ELF-1 (cell line): Measurements from ENCODE around the gene RANBP2.
A peak's percentile ranks its signal among the peaks of the same experiment; 100 is the strongest.
"Not testable (repeated sequence)": the region's sequence is repeated elsewhere in the genome, so short reads cannot be mapped to it uniquely, and the experiment has no call there.

ENCODE experiments used
- DNase-seq: peaks from one replicate; pipeline ENCODE4 v3.0.0-alpha.2; 2016; ENCODE audit warnings: low read depth, low spot score

The RANBP2 gene

DNA sequence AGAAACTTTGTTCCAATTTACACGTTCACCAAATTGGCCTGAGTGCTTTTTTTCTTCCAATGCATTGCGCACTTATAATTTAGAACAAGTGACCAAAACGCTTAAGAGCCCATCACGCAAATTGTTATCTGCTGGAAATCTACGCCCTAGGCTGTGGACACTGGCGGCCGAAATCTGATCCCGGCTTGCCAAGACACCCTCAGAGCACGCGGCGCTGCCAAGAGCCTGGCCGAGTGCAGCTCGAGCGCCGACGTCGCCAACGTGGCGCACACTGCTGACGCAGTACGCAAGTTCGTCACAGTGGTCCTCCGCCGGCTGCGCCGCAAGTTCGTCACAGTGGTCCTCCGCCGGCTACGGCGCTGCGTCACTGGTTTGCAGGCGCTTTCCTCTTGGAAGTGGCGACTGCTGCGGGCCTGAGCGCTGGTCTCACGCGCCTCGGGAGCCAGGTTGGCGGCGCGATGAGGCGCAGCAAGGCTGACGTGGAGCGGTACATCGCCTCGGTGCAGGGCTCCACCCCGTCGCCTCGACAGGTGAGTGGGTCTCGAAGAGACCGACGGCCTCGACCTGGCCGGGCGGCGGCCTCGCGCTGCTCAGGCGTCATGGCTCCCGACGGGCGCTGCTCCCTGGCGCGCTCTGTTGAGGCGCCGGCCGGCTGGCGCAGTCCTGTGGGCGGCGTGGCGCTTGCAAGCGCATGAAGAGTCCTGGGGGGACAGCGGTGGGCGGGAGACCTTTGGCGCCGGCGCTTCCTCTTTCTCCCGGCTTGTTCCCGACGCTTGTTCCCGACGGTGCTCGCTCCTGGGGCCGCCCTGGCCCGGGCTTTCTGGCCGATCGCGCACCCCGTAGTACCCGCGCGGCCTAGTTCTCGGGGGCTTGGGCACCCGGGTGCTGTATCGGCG is at the start of gene RANBP2:
RANBP2 (plus strand) TSS at position 334 of the 896 bp plus-strand sequence; CDS start at position 459, 125 bp downstream.
- DNase-seq = peak; percentile 98

DNA sequence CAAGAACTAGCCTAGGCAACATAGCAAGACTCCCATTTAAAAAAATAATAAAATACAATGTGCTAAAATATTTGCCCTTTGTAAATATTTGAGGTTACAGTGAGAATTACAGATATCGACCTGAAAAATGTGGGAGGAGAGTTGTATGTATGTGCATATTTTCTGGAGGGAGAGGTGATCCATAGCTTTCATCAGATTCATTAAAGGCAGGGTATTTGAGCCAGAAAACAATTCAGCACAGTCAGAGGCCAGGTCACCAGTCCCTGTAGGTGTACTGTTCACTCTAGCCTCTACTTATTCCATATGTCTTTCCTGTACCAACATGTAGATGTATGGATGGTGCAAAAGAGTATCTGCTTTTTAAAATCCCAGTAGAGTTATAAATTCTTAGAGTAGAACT is 49.0 kb upstream of the RANBP2 start:
- not testable (repeated sequence) for DNase-seq

DNA sequence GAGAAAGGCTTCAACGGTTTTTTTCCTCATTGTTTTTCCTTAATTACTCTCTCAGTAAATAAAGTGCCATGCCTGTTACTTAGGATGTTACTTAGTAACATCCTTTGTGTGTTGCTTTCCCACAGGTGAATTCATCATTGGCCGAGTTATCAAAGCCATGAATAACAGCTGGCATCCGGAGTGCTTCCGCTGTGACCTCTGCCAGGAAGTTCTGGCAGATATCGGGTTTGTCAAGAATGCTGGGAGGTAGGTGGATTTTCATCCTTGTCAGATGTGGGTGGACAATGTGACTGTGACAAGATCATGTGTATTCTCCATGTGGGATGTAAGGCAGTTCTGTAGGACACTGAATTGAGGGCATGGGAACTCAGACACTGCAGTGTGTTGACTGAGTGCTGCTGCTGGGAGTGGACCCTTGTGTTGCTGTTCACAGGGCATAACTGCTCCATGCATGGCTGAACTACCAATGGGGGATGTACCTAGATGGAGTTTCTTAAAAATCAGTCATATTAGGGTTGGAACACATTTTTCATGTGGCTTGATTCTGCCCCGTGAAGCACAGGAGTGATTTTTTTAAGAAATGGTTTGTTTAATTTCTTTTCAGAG is 47.0 kb upstream of the RANBP2 start:
- not testable (repeated sequence) for DNase-seq

DNA sequence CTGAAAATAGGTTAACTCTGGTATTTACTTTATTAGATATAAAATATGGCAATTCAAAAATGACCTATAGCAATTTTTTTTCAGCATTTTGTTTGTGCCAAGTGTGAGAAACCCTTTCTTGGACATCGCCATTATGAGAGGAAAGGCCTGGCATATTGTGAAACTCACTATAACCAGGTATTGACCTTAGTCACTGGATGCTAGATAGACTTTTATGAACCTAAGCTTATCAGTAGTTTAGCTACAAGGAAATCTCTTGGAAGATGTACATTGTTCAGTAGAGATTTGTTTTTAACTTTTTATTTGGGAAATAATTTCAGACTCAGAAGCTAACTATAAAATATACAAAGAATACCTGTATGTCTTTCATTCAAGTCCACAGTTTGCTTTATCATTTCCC is 42.8 kb upstream of the RANBP2 start:
- DNase-seq = not testable (repeated sequence)

DNA sequence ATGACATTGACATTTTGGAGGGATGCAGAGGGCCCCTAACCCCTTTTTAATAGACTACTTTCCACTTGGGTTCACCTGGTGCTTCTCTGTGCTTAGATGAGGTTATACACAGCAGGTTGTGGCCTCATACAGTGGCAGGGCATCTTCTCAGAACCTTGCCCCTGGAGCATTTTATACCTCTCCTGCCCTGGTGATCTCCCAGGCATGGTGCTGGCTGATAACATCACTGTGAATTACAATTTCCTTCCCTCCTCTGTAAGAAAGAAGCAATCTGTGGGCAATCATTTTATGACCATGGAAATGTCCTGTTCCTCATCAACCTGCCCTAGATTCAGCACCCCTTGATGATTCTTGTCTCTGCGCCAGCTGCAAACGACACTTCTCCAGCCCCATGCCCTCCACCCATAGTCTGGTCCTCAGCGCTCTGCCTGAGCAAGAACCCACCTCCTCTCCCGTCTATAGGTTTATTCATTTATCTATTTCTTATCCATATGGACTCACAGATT is 42.0 kb upstream of the RANBP2 start:
- not testable (repeated sequence) for DNase-seq

DNA sequence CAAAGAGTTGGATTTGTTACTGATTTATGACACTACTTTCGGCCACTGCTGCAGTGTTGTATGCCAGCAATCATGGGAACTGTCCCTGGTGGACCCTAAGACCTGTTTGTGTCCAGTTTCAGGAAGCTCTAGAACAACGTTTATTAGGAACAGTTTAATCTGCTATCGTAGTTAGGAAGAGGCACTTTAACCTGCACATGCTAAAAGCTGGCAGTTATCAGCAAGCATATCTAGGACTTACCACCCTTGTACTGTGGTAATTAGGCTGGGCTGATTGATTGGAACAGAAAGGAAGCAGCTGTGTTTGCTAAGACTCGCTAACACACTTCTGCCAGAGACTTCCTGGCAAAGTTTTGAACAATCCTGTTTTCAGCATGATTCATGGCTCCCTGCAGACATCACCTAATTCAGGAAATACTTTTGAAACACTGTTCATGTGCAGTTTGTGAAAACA is 41.1 kb upstream of the RANBP2 start:
- not testable (repeated sequence) for DNase-seq

DNA sequence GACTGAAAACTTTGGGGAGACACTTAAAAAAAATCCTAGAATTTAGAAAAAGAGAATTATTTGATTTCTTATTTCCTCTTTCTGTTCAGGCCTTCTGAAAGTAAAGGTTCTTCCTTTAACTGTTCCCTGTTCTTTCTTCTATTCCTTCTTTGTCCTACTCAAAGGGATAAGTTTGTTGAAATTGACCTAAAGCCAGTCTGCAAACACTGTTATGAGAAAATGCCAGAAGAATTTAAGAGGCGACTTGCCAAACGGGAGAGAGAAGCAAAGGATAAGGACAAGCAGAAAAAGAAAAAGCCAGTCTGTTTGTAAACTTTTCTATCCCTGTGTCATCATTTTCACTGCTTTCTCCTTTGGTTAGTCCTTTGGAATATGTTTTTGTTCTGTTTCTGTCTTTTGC is 38.5 kb upstream of the RANBP2 start:
- not testable (repeated sequence) for DNase-seq

DNA sequence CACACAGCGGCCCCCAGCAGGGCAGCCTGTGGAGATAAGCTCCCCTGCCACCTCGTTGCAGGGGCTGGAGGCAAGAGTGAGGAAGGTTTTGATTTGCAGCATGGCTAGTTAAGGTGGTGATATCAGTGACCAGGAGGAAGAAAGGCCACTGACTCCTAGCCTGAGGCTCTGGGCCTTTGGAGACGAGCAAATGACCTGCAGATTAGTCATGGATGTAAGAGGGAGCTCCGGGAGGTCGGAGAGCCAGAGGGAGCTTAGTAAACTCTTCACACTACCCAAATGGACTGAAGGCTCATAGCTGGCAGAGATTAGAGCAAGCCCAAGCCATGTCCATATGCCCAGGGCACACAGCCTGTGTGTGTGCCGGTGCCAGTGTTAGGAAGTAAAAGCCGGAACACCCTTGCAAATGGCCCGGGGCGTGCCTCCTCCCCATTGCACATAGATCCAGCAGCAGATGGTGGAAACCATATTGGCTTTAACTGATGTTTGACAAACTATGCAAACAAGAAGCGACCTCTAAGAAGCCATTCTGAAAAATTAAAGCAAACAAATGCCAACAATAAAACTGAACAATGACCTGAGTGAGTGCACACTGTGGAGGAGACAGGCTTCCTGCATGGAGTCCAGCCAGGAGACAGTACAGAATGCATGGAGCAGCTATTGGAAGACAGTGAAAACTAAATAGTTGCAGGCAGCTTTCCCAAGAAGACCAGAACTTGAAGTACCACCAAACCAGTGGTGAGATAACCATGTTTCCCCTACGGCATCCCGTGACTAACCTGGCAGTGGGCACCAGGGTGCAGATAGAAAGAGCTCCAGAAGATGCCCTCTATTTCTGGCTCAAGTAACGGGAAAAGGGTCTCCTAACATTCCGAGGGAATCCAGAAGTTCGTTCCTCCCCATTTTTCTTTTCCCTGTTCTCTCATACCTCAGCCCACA is 30.2 kb upstream of the RANBP2 start:
- DNase-seq = peak; percentile 10

DNA sequence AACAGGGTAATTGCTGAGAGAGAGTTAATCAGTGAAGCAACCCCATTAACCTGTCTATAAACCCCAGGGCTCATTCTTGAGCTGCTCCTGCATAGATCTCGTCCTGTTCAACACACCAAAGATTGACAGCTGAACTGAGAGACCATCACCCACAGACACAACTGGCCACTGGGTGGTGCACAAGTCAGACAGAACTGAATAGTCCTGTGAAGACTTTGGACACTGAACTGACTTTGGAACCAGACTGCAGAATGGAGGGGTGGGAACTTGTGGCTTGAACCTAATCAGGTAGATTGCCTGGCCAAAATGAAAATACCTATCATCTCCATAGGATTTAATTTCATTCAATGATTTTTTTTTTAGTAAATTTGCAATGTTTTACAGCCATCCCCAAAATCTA is 29.3 kb upstream of the RANBP2 start:
- DNase-seq = not testable (repeated sequence)

DNA sequence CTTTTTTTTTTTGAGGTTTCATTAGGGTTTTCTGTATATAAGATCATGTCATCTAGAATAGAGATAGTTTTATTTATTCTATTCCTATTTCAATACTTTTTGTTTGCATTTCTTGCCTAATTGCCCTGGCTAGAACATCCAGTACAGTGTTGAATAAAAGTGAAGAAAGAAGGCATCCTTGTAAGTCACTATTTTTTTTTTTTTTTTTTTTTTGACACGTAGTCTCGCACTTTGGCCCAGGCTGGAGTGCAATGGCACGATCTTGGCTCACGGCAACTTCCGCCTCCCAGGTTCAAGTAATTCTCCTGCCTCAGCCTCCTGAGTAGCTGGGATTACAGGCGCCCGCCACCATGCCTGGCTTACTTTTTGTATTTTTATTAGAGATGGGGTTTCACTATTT is 27.8 kb upstream of the RANBP2 start:
- no peak for DNase-seq

DNA sequence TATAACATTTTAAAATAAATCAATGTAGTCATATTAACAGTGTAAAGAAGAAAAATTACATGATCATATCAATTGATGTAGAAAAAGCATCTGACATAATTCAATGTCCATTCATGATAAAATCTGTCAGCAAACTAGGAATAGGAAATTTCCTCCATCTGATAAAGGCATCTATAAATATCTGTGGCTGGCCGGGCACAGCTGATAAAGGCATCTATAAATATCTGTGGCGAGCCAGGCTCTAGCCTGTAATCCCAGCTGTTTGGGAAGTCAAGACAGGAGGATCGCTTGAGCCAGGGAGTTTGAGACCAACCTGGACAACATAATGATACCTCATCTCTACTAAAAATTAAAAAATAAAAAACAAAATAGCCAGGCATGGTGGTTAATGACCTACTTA is 18.1 kb upstream of the RANBP2 start:
- no peak for DNase-seq

DNA sequence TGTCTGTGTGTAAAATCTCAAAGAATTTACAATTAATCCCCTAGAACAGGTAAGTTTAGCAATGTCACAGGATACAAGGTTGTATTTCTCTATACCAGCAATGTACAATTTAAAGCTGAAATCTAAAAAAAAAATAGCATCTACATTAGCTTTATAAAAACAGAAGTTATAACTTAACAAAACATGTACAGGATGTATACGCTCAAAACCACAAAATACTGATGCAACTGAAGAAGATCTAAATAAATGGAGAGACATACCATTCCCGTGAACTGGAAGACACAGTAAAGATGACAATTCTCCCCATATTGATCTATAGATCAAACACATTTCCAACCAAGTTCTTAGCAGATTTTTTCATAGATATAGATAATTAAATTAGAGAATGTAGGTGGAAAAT is 17.5 kb upstream of the RANBP2 start:
- DNase-seq = no peak

DNA sequence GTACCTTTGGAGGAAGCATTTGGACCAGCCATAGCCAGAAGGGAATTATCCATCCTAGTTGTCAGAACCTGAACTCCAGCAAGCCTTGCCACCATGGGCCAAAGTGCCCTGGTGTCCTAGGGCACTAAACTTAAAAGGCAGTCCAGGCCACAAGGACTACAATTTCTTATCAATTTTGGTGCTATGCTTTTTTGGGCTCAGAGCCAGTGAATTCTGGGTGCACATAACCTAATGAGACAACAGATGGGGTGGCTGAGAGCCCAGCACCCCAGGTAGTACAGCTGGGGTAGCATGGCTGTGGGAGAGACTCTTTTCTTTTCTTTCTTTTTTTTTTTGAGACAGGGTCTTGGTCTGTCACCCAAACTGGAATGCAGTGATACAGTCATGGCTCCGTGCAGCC is 14.4 kb upstream of the RANBP2 start:
- no peak for DNase-seq

DNA sequence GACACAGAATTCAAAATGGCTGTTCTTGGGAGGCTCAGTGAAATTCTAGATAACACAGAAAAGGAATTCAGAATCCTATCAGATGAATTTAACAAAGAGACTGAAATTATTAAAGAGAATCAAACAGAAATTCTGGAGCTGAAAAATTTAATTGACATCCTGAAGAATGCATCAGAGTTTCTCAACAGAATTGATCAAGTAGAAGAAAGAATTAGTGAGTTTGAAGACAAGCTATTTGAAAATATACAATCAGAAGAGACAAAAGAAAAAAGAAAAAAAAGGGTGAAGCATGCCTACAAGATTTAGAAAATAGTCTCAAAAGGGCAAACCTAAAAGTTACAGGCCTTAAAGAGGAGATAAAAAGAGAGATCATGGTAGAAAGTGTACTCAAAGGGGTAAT is 12.0 kb upstream of the RANBP2 start:
- no peak for DNase-seq

DNA sequence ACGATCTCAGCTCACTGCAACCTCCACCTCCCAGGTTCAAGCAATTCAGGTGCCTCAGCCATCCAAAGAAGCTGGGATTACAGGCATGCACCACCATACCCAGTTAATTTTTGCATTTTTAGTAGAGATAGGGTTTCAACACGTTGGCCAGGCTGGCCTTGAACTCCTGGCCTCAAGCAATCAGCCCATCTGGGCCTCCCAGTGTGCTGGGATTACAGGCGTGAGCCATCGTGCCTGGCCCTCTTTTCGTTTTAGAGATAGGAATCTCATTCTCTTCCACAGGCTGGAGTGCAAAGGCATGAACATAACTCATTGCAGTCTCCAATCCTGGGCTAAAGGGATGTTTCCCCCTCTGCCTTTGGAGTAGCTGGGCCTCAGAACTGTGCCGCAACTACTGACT is 2.3 kb upstream of the RANBP2 start:
- DNase-seq = peak; percentile 14

DNA sequence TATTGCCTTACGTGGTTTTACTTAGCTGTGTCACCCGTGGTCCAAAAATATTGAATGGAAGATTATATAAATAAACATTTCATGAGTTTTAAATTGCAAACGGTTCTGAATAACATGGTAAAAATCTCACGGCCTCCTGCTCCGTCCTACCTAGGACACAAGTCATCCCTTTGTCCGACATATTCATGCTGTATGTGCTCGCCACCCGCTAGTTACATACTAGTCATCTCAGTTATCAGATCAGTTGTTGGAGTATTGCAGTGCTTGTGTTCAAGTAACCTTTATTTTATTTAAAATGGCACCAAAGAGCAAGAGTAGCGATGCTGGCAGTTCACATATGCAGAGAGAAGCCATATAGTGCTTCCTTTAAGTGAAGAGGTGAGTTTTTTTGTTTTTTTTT is 6.8 kb downstream of the RANBP2 start:
- not testable (repeated sequence) for DNase-seq

DNA sequence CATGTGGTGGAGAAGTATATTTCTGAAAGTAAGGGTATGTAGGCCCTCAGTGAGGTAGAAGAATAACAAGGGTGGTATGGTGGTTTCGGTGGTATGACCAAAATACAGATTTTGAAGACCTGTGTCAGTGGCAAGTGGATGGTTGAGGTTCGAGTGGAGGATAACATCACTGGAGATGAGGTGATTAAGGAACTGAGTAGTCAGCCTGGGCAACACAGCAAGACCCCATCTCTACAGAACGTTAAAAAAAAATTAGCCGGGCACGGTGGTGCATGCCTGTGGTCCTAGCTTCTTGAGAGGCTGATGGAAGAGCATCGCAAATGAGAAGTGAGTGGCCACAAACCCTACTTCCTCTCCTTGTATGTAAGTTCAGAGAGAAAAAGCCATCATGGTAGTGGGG is 15.4 kb downstream of the RANBP2 start:
- DNase-seq = not testable (repeated sequence)

DNA sequence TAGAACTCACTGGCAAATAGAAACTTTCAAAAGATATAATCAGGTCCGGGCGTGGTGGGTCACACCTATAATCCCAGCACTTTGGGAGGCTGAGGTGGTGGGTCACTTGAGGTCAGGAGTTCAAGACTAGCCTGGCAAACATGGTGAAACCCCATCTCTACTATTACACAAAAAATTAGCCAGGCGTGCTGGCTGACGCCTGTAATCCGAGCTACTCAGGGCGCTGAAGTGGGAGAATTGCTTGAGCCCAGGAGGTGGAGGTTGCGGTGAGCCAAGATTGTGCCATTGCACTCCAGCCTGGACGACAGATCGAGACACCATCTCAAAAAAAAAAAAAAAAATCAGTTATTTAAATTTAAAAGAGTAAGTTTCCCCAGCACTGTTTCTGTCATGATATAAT is 38.7 kb downstream of the RANBP2 start:
- not testable (repeated sequence) for DNase-seq

DNA sequence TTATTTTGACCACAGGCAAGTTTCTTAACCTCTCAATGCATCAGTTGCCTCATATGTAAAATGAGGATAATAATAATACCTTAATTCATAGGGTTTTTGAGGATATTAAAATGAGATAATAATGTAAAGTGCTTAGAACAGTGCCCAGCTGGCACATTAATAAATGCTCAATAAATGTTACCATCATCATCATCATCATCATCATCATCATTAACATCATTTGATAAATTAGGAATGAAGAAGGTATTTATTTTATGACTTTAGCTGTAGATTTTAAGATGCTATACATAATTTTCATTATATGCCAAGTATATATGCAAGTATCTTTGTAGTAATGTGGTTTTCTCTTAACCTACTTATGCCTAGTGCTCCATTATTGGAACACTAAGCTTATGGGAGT is 43.3 kb downstream of the RANBP2 start:
- not testable (repeated sequence) for DNase-seq

DNA sequence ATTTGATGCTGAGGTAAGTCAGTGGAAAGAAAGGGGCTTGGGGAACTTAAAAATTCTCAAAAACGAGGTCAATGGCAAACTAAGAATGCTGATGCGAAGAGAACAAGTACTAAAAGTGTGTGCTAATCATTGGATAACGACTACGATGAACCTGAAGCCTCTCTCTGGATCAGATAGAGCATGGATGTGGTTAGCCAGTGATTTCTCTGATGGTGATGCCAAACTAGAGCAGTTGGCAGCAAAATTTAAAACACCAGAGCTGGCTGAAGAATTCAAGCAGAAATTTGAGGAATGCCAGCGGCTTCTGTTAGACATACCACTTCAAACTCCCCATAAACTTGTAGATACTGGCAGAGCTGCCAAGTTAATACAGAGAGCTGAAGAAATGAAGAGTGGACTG is 47.4 kb downstream of the RANBP2 start:
- DNase-seq = not testable (repeated sequence)

DNA sequence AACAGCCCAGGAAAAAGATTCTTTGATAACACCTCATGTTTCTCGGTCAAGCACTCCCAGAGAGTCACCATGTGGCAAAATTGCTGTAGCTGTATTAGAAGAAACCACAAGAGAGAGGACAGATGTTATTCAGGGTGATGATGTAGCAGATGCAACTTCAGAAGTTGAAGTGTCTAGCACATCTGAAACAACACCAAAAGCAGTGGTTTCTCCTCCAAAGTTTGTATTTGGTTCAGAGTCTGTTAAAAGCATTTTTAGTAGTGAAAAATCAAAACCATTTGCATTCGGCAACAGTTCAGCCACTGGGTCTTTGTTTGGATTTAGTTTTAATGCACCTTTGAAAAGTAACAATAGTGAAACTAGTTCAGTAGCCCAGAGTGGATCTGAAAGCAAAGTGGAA is 48.6 kb downstream of the RANBP2 start:
- not testable (repeated sequence) for DNase-seq

DNA sequence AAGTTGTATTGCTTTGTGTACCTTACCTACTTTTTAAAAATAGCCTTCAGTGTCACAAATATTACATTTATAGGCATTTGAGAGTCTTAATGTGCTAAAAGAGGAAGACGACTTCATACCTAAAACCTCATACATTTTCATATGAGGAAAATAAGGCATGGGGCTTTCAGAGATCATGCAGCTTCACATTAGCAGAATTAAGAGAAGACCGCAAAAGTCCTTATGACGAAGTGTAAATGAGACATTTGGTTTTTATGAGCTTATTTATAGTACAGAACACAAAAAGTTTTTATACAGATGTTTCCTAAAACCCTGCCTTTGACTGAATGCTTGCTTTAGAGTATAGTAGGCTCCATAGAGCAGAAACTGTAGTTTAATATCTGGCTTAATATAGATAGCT is 57.2 kb downstream of the RANBP2 start:
- no peak for DNase-seq
